GM21423 (cell line): ENCODE data around the gene PIAS4.

Source experiments
- ATAC-seq: cut with Tn5 transposase; IDR thresholded peaks from one replicate; pipeline ENCODE4 v1.9.1; 2021; ENCODE audit warnings: mild to moderate bottlenecking, moderate library complexity; ENCODE audit not compliant: unreplicated experiment

PIAS4 gene

GRCh38 chr19:4018775-4019504, 11.4 kb downstream of the PIAS4 start:
- no peak for ATAC-seq

- no peak for ATAC-seq
These were observed 12.0 kb downstream of the PIAS4 start for GRCh38 chr19:4019578-4019977.

- ATAC-seq = no peak
These were observed 16.3 kb downstream of the PIAS4 start for GRCh38 chr19:4023600-4024398.

- ATAC-seq = no peak
These were observed 17.8 kb downstream of the PIAS4 start for GRCh38 chr19:4025317-4025716.

- no peak for ATAC-seq
These were observed 19.6 kb downstream of the PIAS4 start for GRCh38 chr19:4027146-4027545.

- no peak for ATAC-seq
These were observed 21.1 kb downstream of the PIAS4 start for GRCh38 chr19:4028334-4029246.

GRCh38 chr19:4029247-4029614, 21.7 kb downstream of the PIAS4 start:
- ATAC-seq = no peak

GRCh38 chr19:4030552-4030951, 23.0 kb downstream of the PIAS4 start:
- ATAC-seq = no peak

GRCh38 chr19:4030981-4031380, 23.4 kb downstream of the PIAS4 start:
- no peak for ATAC-seq

GRCh38 chr19:4031420-4031819, 23.9 kb downstream of the PIAS4 start:
- no peak for ATAC-seq

- no peak for ATAC-seq
These were observed 24.9 kb downstream of the PIAS4 start for GRCh38 chr19:4032436-4032835.

GRCh38 chr19:4033028-4033956, 25.8 kb downstream of the PIAS4 start:
- no peak for ATAC-seq

- no peak for ATAC-seq
These were observed 26.8 kb downstream of the PIAS4 start for GRCh38 chr19:4034048-4035017.

GRCh38 chr19:4035018-4035566, 27.6 kb downstream of the PIAS4 start:
- no peak for ATAC-seq

GRCh38 chr19:4035582-4035981, 28.0 kb downstream of the PIAS4 start:
- ATAC-seq = no peak

- no peak for ATAC-seq
These were observed 29.2 kb downstream of the PIAS4 start for GRCh38 chr19:4036576-4037300.

- ATAC-seq = no peak
These were observed 29.9 kb downstream of the PIAS4 start for GRCh38 chr19:4037301-4037949.

GRCh38 chr19:4038057-4038456, 30.5 kb downstream of the PIAS4 start:
- no peak for ATAC-seq
